GM12864 (cell line): ENCODE measurements around the gene AIG1.

Source experiments
- DNase-seq: peaks from one replicate; pipeline ENCODE4 v3.0.0-alpha.2; 2011; ENCODE audit warnings: low read depth
- H3K4me3 ChIP-seq: 2 replicates; pipeline ENCODE4 v1.5.1; 2011; ENCODE audit warnings: mild to moderate bottlenecking, low read depth, low read length, control low read depth
- TF ChIP-seq, protein P1 (sequence below): IDR thresholded peaks from 2 replicates; pipeline ENCODE4 v1.5.1; 2011; ENCODE audit warnings: low read depth, mild to moderate bottlenecking, moderate library complexity, low read length, control low read depth, inconsistent platforms; ENCODE audit errors: missing control alignments

Gene AIG1

DNA sequence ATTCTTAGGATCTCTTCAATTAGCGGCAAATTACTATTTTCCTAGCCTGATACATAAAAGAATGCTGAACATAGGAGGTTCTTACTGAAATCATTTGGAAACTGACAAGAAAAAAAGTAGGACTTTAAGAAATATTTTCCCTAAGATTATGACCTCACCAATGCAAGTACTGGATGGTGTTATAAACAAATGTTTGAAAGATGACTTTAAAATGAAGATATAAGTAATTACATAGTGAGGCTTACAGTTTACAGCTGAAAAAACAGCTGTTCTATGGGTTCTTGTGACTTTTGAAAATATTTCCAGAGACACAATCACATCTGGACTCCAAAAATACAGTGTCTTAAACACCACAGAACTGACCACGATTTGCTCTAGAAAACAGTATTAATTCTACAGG is 324.9 kb downstream of the AIG1 start:
- H3K4me3 ChIP-seq = no peak overlapping the region
- TF ChIP-seq, protein P1, sequence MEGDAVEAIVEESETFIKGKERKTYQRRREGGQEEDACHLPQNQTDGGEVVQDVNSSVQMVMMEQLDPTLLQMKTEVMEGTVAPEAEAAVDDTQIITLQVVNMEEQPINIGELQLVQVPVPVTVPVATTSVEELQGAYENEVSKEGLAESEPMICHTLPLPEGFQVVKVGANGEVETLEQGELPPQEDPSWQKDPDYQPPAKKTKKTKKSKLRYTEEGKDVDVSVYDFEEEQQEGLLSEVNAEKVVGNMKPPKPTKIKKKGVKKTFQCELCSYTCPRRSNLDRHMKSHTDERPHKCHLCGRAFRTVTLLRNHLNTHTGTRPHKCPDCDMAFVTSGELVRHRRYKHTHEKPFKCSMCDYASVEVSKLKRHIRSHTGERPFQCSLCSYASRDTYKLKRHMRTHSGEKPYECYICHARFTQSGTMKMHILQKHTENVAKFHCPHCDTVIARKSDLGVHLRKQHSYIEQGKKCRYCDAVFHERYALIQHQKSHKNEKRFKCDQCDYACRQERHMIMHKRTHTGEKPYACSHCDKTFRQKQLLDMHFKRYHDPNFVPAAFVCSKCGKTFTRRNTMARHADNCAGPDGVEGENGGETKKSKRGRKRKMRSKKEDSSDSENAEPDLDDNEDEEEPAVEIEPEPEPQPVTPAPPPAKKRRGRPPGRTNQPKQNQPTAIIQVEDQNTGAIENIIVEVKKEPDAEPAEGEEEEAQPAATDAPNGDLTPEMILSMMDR = no peak
- DNase-seq = no peak

DNA sequence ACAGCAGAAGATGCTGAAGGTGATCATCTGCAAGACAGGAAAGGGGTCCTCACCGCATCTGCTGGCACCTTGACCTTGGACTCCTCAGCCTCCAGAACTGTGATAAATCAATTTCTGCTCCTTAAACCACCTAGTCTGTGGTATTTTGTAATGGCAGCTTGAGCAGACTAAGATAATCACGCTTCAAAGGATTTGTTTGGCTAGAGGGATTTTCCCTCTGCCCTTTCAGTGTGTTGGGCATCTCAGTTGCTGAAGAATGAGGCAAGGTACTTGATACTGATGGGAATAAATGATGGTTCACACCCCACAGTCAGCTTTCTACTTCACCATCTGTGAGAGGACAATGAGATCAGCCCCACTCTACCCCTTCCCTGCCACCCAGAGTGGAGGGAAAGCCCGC is 329.6 kb downstream of the AIG1 start:
- no peak for DNase-seq
- TF ChIP-seq, protein P1 = no peak
- no peak overlapping the region for H3K4me3 ChIP-seq
